H9 (cell line): ENCODE results near the gene BRINP2. TPM values are rescaled to one million over a fixed set of nuclear protein-coding genes. Genes with fewer than 3 reads are reported as not detected.

Source experiments
- DNase-seq: peaks from one replicate; pipeline ENCODE4 v3.0.0-alpha.2; 2017
- H2AFZ ChIP-seq: one replicate; pipeline ENCODE4 v1.6.1; 2013; ENCODE audit warnings: mild to moderate bottlenecking, low read length, control low read depth, moderate library complexity
- H2AK5ac ChIP-seq: 2 replicates; pipeline ENCODE4 v1.6.1; 2013; ENCODE audit warnings: low read length, control low read depth, mixed read lengths; ENCODE audit not compliant: insufficient read length
- H2BK120ac ChIP-seq: one replicate; pipeline ENCODE4 v1.6.1; 2013; ENCODE audit warnings: low read depth, mild to moderate bottlenecking, low read length, control low read depth, inconsistent platforms; ENCODE audit not compliant: poor library complexity, severe bottlenecking
- H2BK12ac ChIP-seq: 2 replicates; pipeline ENCODE4 v1.6.1; 2013; ENCODE audit warnings: low read length, control low read depth, mixed read lengths, low read depth; ENCODE audit not compliant: insufficient read length
- H2BK15ac ChIP-seq: 2 replicates; pipeline ENCODE4 v1.6.1; 2013; ENCODE audit warnings: low read depth, low read length, control low read depth
- H2BK20ac ChIP-seq: one replicate; pipeline ENCODE4 v1.6.1; 2013; ENCODE audit warnings: low read depth, mild to moderate bottlenecking, low read length, control low read depth, inconsistent platforms; ENCODE audit not compliant: poor library complexity, severe bottlenecking
- H2BK5ac ChIP-seq: 2 replicates; pipeline ENCODE4 v1.6.1; 2013; ENCODE audit warnings: low read length, control low read depth, mixed read lengths; ENCODE audit not compliant: insufficient read length
- H3K14ac ChIP-seq: 2 replicates; pipeline ENCODE4 v1.6.1; 2013; ENCODE audit warnings: low read length, control low read depth; ENCODE audit not compliant: insufficient read depth
- H3K18ac ChIP-seq: 2 replicates; pipeline ENCODE4 v1.6.1; 2013; ENCODE audit warnings: low read depth, mild to moderate bottlenecking, mixed read lengths, low read length, control low read depth; ENCODE audit not compliant: insufficient read length
- H3K23ac ChIP-seq: 2 replicates; pipeline ENCODE4 v1.6.1; 2013; ENCODE audit warnings: low read length, control low read depth, mixed read lengths, low read depth; ENCODE audit not compliant: insufficient read length
- H3K23me2 ChIP-seq: 2 replicates; pipeline ENCODE4 v1.6.1; 2013; ENCODE audit warnings: low read depth, mild to moderate bottlenecking, mixed read lengths, low read length, control low read depth; ENCODE audit not compliant: insufficient read length, poor library complexity, severe bottlenecking
- H3K27ac ChIP-seq: 2 replicates; pipeline ENCODE4 v1.5.1; 2013; ENCODE audit warnings: low read length, control low read depth, mixed read lengths, low read depth; ENCODE audit not compliant: insufficient read length
- H3K27me3 ChIP-seq: 2 replicates; pipeline ENCODE4 v1.6.1; 2013; ENCODE audit warnings: low read length, control low read depth, inconsistent platforms; ENCODE audit not compliant: insufficient read depth
- H3K4ac ChIP-seq: 2 replicates; pipeline ENCODE4 v1.6.1; 2013; ENCODE audit warnings: low read depth, mild to moderate bottlenecking, control low read depth, inconsistent platforms, low read length, moderate library complexity
- H3K4me1 ChIP-seq: 2 replicates; pipeline ENCODE4 v1.6.1; 2013; ENCODE audit warnings: low read length, control low read depth, inconsistent platforms; ENCODE audit not compliant: insufficient read depth
- H3K4me2 ChIP-seq: 2 replicates; pipeline ENCODE4 v1.6.1; 2013; ENCODE audit warnings: low read length, control low read depth, mixed read lengths; ENCODE audit not compliant: insufficient read length, insufficient read depth
- H3K56ac ChIP-seq: 2 replicates; pipeline ENCODE4 v1.6.1; 2013; ENCODE audit warnings: low read depth, mild to moderate bottlenecking, mixed read lengths, low read length, control low read depth; ENCODE audit not compliant: insufficient read length
- H3K79me1 ChIP-seq: 2 replicates; pipeline ENCODE4 v1.6.1; 2013; ENCODE audit warnings: low read depth, mild to moderate bottlenecking, moderate library complexity, low read length, control low read depth, inconsistent platforms; ENCODE audit not compliant: insufficient read depth, poor library complexity, severe bottlenecking
- H3K79me2 ChIP-seq: 2 replicates; pipeline ENCODE4 v1.6.1; 2013; ENCODE audit warnings: low read length, control low read depth, inconsistent platforms; ENCODE audit not compliant: insufficient read depth
- H3K9ac ChIP-seq: 2 replicates; pipeline ENCODE4 v1.6.1; 2013; ENCODE audit warnings: low read length, control low read depth, mixed read lengths; ENCODE audit not compliant: insufficient read length; ENCODE audit errors: extremely low read depth
- H3K9me3 ChIP-seq: one replicate; pipeline ENCODE4 v1.6.1; 2013; ENCODE audit warnings: low read depth, low read length, inconsistent platforms; ENCODE audit not compliant: control insufficient read depth
- H3T11ph ChIP-seq: one replicate; pipeline ENCODE4 v1.6.1; 2013; ENCODE audit warnings: mild to moderate bottlenecking, low read length, control low read depth, inconsistent platforms
- H4K20me1 ChIP-seq: one replicate; pipeline ENCODE4 v1.6.1; 2013; ENCODE audit not compliant: control insufficient read depth, insufficient read length, insufficient read depth
- H4K5ac ChIP-seq: 2 replicates; pipeline ENCODE4 v1.6.1; 2013; ENCODE audit warnings: low read depth, mild to moderate bottlenecking, mixed read lengths, low read length, control low read depth; ENCODE audit not compliant: insufficient read length
- H4K8ac ChIP-seq: replicated peaks from 2 replicates; pipeline ENCODE4 v1.6.1; 2013; ENCODE audit warnings: low read length, control low read depth, mixed read lengths, low read depth; ENCODE audit not compliant: insufficient read length
- H4K91ac ChIP-seq: 2 replicates; pipeline ENCODE4 v1.6.1; 2013; ENCODE audit warnings: low read depth, mild to moderate bottlenecking, moderate library complexity, mixed read lengths, low read length, control low read depth; ENCODE audit not compliant: insufficient read length
- H3K27ac Mint-ChIP-seq, 3 experiments: 2 replicates in 2 of 3; 3 replicates in 1 of 3; pipeline ENCODE4 v1.8.0; 2020 to 2021; ENCODE audit warnings: mixed read lengths in 3 of 3, mild to moderate bottlenecking in 1 of 3, moderate library complexity in 1 of 3
- H3K27me3 Mint-ChIP-seq: 2 replicates; pipeline ENCODE4 v1.8.0; 2021; ENCODE audit warnings: low read depth, mild to moderate bottlenecking, moderate library complexity, mixed read lengths
- H3K36me3 Mint-ChIP-seq, 3 experiments: 2 replicates in 2 of 3; 3 replicates in 1 of 3; pipeline ENCODE4 v1.8.0; 2020 to 2021; ENCODE audit warnings: low read depth in 3 of 3, mixed read lengths in 3 of 3; ENCODE audit not compliant: insufficient read depth in 1 of 3
- H3K4me1 Mint-ChIP-seq, 2 experiments: 2 replicates each; pipeline ENCODE4 v1.8.0; 2020; ENCODE audit warnings: mixed read lengths in 2 of 2
- H3K4me3 Mint-ChIP-seq, 2 experiments: 2 replicates in 1 of 2; 3 replicates in 1 of 2; pipeline ENCODE4 v1.8.0; 2020 to 2021; ENCODE audit warnings: mild to moderate bottlenecking in 2 of 2, mixed read lengths in 2 of 2, moderate library complexity in 1 of 2
- H3K9me3 Mint-ChIP-seq, 2 experiments: 2 replicates in 1 of 2; 3 replicates in 1 of 2; pipeline ENCODE4 v1.8.0; 2020; ENCODE audit warnings: mild to moderate bottlenecking in 2 of 2, mixed read lengths in 2 of 2, moderate library complexity in 1 of 2
- CTCF ChIP-seq: fragments of 200-600 bp; sonication (generic); conservative IDR thresholded peaks from 3 replicates; pipeline ENCODE4 v1.8.0; 2021; ENCODE audit warnings: antibody characterized with exemption, mild to moderate bottlenecking
- WGBS: extraction: QIAGEN DNeasy Blood & Tissue Kit; methylation state at CpG from one replicate; pipeline ENCODE4 v1.1.7; 2013; ENCODE audit warnings: missing lambda C conversion rate, low lambda C conversion rate, mixed read lengths; ENCODE audit not compliant: insufficient read length; ENCODE audit errors: extremely low coverage; 5-methylcytosine and 5-hydroxymethylcytosine counted together
- total RNA-seq: library from RNA; stranded (reverse); gene quantifications from 2 replicates; pipeline ENCODE4 v1.2.1, GENCODE V29; 2021

BRINP2 gene
- total RNA-seq, 1 experiment from 2014 or later, result not detected

GRCh38 chr1:177165069-177165439 lies 5.7 kb upstream of the BRINP2 start:
- Histone ChIP-seq H3K27ac (no peak overlapping the region), H3K4me2 (peak overlapping the region; percentile 100), H2BK20ac (no peak overlapping the region), H4K5ac (no peak overlapping the region), H2AFZ (peak overlapping the region; percentile 81), H2BK12ac (no peak overlapping the region), H3K79me2 (no peaks in the 10 kb centered on the region), H2BK15ac (no peak overlapping the region), H2AK5ac (no peak overlapping the region), H3K23me2 (peaks cover 11% of the 10 kb centered on the region), H3T11ph (no peak overlapping the region), H3K18ac (no peak overlapping the region), H3K14ac (no peak overlapping the region), H2BK5ac (no peak overlapping the region), H2BK120ac (no peak overlapping the region), H3K4ac (no peak overlapping the region), H3K9ac (peak overlapping the region; percentile 7), H3K4me1 (no peaks in the 10 kb centered on the region), H3K27me3 (peaks cover 24% of the 10 kb centered on the region), H3K79me1 (no peaks in the 10 kb centered on the region), H3K56ac (no peak overlapping the region), H3K9me3 (no peaks in the 10 kb centered on the region), H4K91ac (no peak overlapping the region), H3K23ac (no peak overlapping the region), H4K20me1 (no peaks in the 10 kb centered on the region), H4K8ac (no peak overlapping the region)
- Mint-ChIP-seq H3K27me3 (peaks cover 3% of the 10 kb centered on the region; the same call in 1 of the 2 replicates), H3K9me3 (no peaks in the 10 kb centered on the region), H3K36me3 (peaks cover 0 to 5% (median 0%) of the 10 kb centered on the region in 3 experiments; a peak in 2 of 7 replicates), H3K4me3 (peak overlapping the region; percentile 81 to 93), H3K4me1 (peaks cover 9 to 12% of the 10 kb centered on the region in 2 experiments), H3K27ac (no peak overlapping the region)
- WGBS, result no CpG with 5 or more reads among the region's 9 CpGs
- no peak for DNase-seq
- TF ChIP-seq CTCF, result no peak
